ENCODE data around the gene SLC4A11.

Gene SLC4A11

GRCh38 chr20:3239026-3239866 lies at the start of gene SLC4A11:
TSS of gene SLC4A11 (minus strand) at chr20:3239190. CDS start at chr20:3239137, 53 bp downstream.
- DNase-seq = no peak

- no peak for DNase-seq
These were observed 44.3 kb upstream of the SLC4A11 start for GRCh38 chr20:3283222-3283820.

- DNase-seq = no peak
These were observed 43.6 kb upstream of the SLC4A11 start for GRCh38 chr20:3282271-3283221.

GRCh38 chr20:3281437-3281836 lies 42.4 kb upstream of the SLC4A11 start:
- DNase-seq = no peak

- DNase-seq = no peak
These were observed 40.8 kb upstream of the SLC4A11 start for GRCh38 chr20:3279761-3280160.

DNA sequence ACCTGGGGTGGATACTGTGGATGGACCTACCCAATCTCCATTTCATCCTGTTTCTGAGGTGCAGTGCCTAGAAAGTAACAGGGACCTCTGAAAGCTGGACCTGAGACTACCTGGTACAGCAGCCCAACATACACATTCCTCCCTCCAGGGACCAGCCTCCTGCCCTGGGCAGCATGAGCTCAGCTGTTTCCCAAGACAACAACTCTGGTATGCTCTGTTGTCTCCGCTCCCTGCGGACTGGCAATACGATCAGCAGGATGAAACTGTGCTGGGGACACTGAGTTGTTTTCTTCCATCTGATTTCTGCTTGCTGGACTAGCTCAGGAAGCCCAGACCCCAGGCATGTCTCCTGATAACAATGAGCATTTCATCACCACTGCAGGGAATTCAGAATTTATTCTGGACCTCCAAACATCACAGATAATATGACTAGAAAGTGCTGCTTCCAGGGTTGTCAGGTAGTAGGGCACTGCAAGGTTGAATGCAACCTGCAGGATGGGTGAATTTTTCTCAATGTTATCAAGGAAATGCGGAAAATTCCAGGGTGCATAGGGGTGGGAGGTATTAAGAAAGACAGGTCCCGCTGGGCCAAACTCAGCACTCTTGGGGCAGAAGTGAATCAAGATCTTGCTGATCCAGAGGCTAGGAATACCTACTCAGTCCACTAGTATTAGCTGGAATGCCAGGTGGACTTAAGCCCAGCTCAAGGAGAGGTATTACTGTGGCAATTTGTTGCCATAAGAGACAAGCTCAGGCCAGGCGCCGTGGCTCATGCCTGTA lies 38.9 kb upstream of the SLC4A11 start:
- no peak for DNase-seq

- DNase-seq = no peak
These were observed 37.7 kb upstream of the SLC4A11 start for GRCh38 chr20:3276680-3277015.

GRCh38 chr20:3275966-3276679 lies 37.1 kb upstream of the SLC4A11 start:
- no peak for DNase-seq

GRCh38 chr20:3275064-3275935 lies 36.3 kb upstream of the SLC4A11 start:
- no peak for DNase-seq

DNA sequence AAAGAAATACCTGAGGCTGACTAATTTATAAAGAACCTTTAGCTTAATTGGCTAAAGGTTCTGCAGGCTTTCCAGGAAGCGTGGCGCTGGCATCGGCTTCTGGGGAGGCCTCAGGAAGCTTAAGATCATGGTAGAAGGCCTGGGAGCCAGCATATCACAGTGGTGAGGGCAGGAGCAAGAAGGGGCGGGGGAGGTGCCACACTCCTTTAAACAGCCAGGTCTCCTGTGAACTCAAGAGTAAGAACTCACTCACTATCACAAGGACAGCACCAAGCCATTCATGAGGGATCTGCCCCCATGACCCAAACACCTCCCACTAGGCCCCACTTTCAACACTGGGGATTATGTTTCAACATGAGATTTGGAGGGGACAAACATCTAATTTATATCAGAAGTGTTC lies 34.4 kb upstream of the SLC4A11 start:
- DNase-seq = no peak

DNA sequence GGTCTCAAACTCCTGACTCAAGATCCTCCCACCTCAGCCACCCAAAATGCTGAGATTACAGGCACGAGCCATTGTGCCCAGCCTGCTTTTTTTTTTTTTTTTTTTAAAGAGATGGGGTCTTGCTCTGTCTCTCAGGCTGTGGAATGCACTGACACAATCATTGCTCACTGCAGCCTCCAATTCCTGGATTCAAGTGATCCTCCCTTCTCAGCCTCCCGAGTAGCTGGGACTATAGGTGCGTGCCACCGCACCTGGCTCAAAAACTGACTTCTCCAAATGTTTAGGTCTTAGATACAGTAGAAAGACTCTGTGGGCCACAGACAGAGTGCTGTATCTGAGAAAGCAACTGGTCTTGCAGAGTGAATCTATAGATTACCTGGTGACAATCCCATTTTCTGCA lies 31.1 kb upstream of the SLC4A11 start:
- DNase-seq = no peak

DNA sequence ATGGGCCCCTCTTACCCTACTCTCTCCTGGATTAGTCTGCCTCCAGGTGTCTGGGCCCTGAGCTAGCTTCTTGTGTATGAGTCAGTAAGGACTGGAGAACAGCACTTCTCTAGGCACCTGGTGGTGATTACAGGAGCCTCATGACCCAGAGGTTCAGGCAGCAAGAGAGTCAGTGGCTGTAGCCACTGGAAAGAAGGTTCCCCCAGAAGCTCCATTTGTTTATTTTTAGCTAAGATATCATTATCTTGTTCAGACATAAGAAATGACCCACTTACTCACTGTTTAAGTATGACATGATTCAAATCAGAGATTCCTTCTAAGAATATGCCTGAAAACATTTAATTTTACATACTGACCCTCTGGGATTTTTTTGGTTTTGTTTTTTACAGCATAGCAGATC lies 23.6 kb upstream of the SLC4A11 start:
- DNase-seq = no peak

GRCh38 chr20:3258429-3258828 lies 19.4 kb upstream of the SLC4A11 start:
- no peak for DNase-seq

DNA sequence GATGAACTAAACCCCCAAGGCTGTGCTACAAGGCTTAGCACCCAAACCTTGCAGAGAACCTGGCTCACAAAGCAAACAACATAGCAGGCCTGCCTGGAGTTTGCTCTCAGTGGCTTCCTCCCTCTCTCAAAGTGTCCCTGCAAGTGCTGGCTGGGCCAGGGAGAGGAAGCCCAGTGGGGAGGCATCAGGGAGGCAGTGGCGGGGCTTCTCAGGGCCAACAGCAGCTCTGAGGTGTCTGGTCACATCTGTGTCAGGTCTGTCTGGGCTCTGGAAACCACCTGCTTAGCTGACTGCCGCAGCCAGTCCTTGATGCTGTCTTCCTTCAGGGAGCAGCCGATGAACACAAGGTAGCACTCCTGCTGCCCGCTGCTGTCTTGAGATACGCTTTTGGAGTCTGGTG lies 16.7 kb upstream of the SLC4A11 start:
- no peak for DNase-seq

GRCh38 chr20:3251806-3252205 lies 12.8 kb upstream of the SLC4A11 start:
- no peak for DNase-seq

- DNase-seq = no peak
These were observed 11.1 kb upstream of the SLC4A11 start for GRCh38 chr20:3250091-3250504.

GRCh38 chr20:3248993-3249347 lies 10.0 kb upstream of the SLC4A11 start:
- no peak for DNase-seq

DNA sequence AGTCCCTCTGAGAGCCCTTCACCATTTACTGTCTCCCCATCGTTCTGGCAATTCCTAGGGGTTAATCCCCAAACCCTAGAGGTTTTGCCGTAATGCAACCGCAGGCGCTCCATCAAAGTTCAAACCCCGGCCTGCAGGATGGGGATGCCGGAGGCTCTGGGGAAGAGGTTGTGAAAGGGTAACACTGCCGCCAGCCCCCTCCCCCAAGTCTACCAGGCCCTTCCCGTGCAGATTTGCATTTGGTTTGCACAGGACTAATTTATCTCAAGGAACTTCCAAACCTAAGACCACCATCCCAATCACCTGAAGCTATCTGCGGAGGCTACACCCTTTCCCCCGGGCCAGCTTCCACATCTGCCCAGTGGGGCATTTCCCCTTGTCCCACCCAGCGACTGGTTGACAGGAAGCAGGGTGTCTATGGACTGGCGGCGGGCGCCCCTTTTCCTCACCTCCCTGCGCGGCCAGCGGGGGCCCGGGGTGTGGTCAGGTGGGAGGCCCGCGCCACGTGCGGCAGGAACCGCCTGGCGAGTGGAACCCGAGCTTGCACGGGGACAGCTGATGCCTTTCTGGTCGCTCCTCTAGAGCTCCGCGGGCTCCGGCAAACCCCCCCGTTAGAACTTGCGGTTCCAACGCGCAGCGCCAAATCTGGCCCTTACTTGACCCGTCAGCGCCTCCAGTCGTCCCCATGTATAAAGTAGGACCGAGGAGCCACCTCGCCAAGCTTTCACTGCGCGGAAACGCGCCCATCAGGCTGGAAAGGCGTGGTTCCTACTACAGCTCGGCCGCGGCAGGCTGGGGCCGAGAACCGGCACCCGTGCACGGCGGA lies 9.4 kb upstream of the SLC4A11 start:
- no peak for DNase-seq

- DNase-seq = no peak
These were observed 8.6 kb upstream of the SLC4A11 start for GRCh38 chr20:3247638-3248037.

- no peak for DNase-seq
These were observed 7.7 kb upstream of the SLC4A11 start for GRCh38 chr20:3246682-3247081.
